Esophagus (tissue), 2 donors: ENCODE data around the gene GLB1L2. TPM values are rescaled to one million over a fixed set of nuclear protein-coding genes. Genes with fewer than 3 reads are reported as not detected.
"Not testable (repeated sequence)": the region's sequence is repeated elsewhere in the genome, so short reads cannot be mapped to it uniquely, and the experiment has no call there.

Experiments
- H3K27ac ChIP-seq, 2 donors: one replicate each; pipeline ENCODE4 v1.5.1; 2013; ENCODE audit warnings: low read depth in 2 of 2, mild to moderate bottlenecking in 2 of 2, inconsistent platforms in 1 of 2, low read length in 1 of 2, moderate library complexity in 1 of 2
- H3K27me3 ChIP-seq, 2 donors: one replicate each; pipeline ENCODE4 v1.6.1; 2013; ENCODE audit warnings: low read length in 2 of 2, control low read depth in 1 of 2, mild to moderate bottlenecking in 1 of 2; ENCODE audit not compliant: insufficient read depth in 2 of 2, control insufficient read depth in 1 of 2
- H3K36me3 ChIP-seq, 2 donors: one replicate each; pipeline ENCODE4 v1.6.1; 2013; ENCODE audit warnings: low read length in 1 of 2; ENCODE audit not compliant: control insufficient read depth in 2 of 2, insufficient read depth in 2 of 2
- H3K4me1 ChIP-seq, 2 donors: one replicate each; pipeline ENCODE4 v1.6.1; 2013; ENCODE audit warnings: low read length in 1 of 2; ENCODE audit not compliant: control insufficient read depth in 2 of 2, insufficient read depth in 2 of 2
- H3K4me3 ChIP-seq, 2 donors: one replicate each; pipeline ENCODE4 v1.5.1; 2013; ENCODE audit warnings: low read length in 2 of 2, mild to moderate bottlenecking in 2 of 2, low read depth in 1 of 2, moderate library complexity in 1 of 2
- H3K9me3 ChIP-seq, 2 donors: one replicate each; pipeline ENCODE4 v1.6.1; 2013; ENCODE audit warnings: mild to moderate bottlenecking in 2 of 2, low read depth in 1 of 2, low read length in 1 of 2, moderate library complexity in 1 of 2; ENCODE audit not compliant: control insufficient read depth in 2 of 2, insufficient read depth in 1 of 2
- WGBS, 2 donors: extraction: QIAGEN DNeasy Blood & Tissue Kit; methylation state at CpG; one replicate each; pipeline ENCODE4 v1.1.7; 2013; 5-methylcytosine and 5-hydroxymethylcytosine counted together
- polyA plus RNA-seq, 2 donors: library from polyadenylated mRNA; stranded (reverse); fragments of 200-250 nt; gene quantifications; one replicate each; pipeline ENCODE4 v1.2.3, GENCODE V29; 2013
- donor health status: healthy with polysubstance abuse.
- donor health status: Bipolar disorder and iron deficiency.

Gene GLB1L2, protein sequence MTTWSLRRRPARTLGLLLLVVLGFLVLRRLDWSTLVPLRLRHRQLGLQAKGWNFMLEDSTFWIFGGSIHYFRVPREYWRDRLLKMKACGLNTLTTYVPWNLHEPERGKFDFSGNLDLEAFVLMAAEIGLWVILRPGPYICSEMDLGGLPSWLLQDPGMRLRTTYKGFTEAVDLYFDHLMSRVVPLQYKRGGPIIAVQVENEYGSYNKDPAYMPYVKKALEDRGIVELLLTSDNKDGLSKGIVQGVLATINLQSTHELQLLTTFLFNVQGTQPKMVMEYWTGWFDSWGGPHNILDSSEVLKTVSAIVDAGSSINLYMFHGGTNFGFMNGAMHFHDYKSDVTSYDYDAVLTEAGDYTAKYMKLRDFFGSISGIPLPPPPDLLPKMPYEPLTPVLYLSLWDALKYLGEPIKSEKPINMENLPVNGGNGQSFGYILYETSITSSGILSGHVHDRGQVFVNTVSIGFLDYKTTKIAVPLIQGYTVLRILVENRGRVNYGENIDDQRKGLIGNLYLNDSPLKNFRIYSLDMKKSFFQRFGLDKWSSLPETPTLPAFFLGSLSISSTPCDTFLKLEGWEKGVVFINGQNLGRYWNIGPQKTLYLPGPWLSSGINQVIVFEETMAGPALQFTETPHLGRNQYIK
- polyA plus RNA-seq, result 1 to 10 TPM; 2.4 to 3.2 TPM

DNA sequence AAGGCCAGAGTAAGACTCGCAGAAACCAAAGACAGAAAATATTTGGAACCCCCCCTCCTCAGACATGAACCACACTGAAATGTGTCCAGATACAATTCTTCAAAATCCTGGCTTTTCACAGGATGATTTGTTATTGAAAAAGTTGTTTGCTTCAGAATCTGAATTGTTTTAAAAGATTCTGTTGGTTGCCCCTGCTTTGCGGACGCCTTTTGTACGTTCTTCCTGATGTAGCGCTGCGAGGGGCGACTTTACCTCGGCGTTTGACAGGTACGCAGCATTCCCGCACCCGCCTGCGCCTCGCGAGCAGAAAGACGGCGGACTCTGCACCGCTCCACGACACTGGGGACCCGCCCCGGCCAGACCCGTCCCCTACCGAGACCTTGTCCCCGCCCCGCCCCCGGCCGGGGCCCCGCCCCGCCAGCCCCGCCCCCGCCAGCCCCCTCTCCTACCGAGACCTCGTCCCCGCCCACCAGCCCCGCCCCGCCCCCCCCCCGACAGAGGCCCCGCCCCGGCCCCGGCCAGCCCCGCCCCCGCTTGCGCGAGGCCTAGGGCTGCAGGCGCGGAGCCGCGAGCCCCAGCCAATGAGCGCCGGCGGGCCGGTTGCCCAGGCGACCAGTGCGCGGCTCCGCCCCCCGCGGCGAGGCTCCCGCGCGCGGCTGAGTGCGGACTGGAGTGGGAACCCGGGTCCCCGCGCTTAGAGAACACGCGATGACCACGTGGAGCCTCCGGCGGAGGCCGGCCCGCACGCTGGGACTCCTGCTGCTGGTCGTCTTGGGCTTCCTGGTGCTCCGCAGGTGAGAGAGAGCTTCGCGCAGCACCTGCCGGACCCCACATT, at the start of gene GLB1L2:
Gene GLB1L2 (plus strand): TSS at position 635 of the 835 bp plus-strand sequence. CDS start 74 bp downstream, at position 709.
- peaks cover 0 to 6% of the 10 kb centered on the region in 2 donors for H3K4me1 ChIP-seq
- H3K27me3 ChIP-seq, result no peaks in the 10 kb centered on the region
- no peaks in the 10 kb centered on the region for H3K36me3 ChIP-seq
- peak within 1 kb of the TSS; percentile 47 to 55 for H3K4me3 ChIP-seq
- H3K27ac ChIP-seq, result no peak within 1 kb of the TSS
- WGBS, 2 donors, result 2% methylated on average over 52 to 72 of the region's 80 CpGs
- H3K9me3 ChIP-seq, result no peaks in the 10 kb centered on the region

DNA sequence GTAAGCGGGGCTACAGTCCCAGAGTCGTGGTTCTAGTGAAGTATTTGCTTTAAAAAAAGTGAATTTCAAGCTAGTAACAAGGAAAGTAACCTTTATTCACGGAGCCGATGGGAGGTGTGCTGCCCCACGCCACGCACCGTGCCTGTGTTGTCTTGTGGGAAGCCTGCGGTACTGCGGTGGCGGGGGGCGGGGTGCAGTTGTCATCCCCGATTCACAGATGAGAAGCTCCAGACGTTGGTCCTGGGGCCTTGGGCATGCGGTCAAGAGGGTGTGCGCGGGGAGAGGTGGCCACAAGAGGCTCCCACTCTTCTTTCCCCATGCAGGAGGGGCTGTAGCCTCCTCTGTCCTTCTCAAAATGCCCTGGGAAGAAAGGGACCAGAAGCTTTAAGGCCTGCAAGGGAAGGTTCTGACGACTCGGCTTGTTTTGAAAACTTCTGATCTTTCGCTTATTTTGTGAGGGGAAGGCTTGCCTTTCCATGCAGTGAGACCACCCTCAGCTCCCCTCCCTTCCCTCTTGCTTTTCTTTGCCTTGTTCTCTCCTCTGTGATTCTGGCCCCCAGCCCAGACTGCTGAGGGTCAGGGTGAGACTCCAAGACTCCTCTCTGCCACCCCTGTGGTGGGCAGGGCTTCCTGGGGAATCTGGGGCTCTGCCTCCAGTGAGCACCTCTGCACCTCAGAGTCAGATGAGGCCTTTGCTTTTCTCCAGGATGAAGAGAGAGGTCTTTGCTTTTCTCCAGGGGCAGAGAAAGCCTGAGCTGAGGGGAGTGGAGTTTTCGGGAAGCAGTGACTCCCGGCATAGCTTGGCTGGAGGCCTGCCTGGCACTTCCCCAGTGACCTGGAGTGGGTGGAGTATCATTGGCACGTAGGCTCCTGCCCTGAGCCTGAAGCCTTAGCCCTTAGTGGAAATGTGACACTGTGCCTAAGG, 49.4 kb upstream of the GLB1L2 start:
- no peak overlapping the region for H3K4me3 ChIP-seq
- peaks cover 0 to 4% of the 10 kb centered on the region in 2 donors for H3K4me1 ChIP-seq
- peaks cover 0 to 2% of the 10 kb centered on the region in 2 donors for H3K27me3 ChIP-seq
- peaks cover 4% of the 10 kb centered on the region in 2 donors for H3K9me3 ChIP-seq
- WGBS, 2 donors, result 77 to 83% methylated on average over 22 of the region's 22 CpGs
- no peak overlapping the region for H3K27ac ChIP-seq
- no peaks in the 10 kb centered on the region for H3K36me3 ChIP-seq

DNA sequence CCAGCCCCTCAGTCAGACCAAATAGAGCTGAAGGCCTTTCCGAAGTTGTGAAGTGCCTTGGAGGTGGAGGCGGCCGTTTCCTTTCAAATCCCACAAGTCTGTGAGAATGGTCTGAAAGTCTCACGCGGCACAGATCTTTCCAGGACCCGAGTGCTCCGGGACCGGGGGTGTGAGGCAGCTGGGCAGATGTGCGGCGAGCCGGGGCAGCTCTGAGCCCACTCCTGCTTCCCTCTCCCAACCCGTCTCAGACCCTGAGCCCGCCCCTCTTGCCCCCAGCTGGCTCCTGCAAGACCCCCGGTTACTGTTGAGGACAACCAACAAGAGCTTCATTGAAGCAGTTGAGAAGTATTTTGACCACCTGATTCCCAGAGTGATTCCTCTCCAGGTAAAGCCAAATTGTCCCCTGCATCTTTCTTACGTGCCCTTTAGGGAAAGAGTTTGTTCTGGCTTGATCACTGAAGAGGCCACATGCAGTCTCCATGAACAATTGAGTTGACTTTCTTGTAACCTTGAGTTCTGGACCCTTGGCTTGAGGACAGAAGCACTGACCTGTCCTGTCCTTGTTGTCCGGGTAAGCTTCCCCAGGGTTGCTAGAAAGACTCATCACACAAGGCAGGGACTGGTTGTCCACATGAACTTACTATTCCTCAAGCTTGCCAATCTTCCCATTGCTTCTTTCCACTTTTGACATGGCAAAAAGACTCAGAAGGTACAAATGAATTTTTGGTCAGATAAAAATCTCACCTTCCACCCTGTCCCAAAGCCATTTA, 48.1 kb upstream of the GLB1L2 start:
- H3K36me3 ChIP-seq, result no peaks in the 10 kb centered on the region
- no peaks in the 10 kb centered on the region for H3K9me3 ChIP-seq
- no peak overlapping the region for H3K27ac ChIP-seq
- no peak overlapping the region for H3K4me3 ChIP-seq
- H3K27me3 ChIP-seq, result no peaks in the 10 kb centered on the region
- WGBS, 2 donors, result 87 to 90% methylated on average over 16 of the region's 16 CpGs
- H3K4me1 ChIP-seq, result peaks cover 0 to 4% of the 10 kb centered on the region in 2 donors

- not testable (repeated sequence) for H3K4me1 ChIP-seq, H3K27me3 ChIP-seq, H3K4me3 ChIP-seq, H3K9me3 ChIP-seq, H3K27ac ChIP-seq, H3K36me3 ChIP-seq
- 77 to 86% methylated on average over 5 of the region's 5 CpGs for WGBS, 2 donors
Observed at GRCh38 chr11:134284349-134284748, 47.4 kb upstream of the GLB1L2 start.

DNA sequence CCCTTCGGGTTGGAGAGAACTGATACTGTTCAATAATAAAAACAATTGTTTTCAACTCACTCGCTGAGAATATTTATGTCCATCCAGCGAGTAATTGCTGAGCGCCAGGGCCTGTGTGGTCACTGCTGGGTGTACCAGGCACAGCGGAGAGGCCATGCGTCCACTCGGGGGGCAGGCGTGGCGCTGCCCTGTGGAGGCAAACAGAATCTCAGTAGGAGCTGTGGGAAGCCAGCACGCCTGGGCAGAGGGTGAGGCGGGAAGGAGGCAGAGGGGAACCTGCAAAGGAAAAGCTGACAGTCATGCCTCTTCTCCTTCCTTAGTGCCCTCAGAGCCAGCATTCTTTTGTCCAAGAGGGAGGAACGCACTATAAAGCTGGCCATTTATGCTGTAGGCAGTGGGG, 44.2 kb upstream of the GLB1L2 start:
- Histone ChIP-seq H3K4me1 (peaks cover 0 to 2% of the 10 kb centered on the region in 2 donors), H3K27me3 (no peaks in the 10 kb centered on the region), H3K27ac (no peak overlapping the region), H3K4me3 (no peak overlapping the region), H3K9me3 (peaks cover 0 to 2% of the 10 kb centered on the region in 2 donors), H3K36me3 (no peaks in the 10 kb centered on the region)
- 93% methylated on average over 12 of the region's 12 CpGs for WGBS, 2 donors

DNA sequence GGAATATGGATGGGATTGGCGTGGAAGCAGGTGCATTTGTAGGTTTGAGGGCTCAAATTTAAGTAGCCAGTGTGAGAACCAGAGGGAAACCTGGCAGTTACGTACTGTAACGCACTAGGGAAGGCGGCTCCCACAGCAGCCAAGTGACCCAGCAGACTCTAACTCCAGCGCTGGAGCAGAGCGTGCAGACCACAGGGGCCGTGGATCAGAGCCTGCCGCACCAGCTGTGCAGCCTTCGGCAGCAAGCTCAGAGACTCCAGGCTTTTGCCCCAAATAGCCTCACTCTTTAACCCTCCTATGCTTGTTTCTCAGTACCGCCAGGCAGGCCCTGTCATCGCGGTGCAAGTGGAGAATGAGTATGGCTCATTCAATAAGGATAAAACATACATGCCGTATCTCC, 43.3 kb upstream of the GLB1L2 start:
- Histone ChIP-seq H3K27ac (no peak overlapping the region), H3K27me3 (no peaks in the 10 kb centered on the region), H3K36me3 (no peaks in the 10 kb centered on the region), H3K4me3 (no peak overlapping the region), H3K4me1 (no peaks in the 10 kb centered on the region), H3K9me3 (peaks cover 0 to 2% of the 10 kb centered on the region in 2 donors)
- WGBS, 2 donors, result 93 to 94% methylated on average over 13 of the region's 13 CpGs

DNA sequence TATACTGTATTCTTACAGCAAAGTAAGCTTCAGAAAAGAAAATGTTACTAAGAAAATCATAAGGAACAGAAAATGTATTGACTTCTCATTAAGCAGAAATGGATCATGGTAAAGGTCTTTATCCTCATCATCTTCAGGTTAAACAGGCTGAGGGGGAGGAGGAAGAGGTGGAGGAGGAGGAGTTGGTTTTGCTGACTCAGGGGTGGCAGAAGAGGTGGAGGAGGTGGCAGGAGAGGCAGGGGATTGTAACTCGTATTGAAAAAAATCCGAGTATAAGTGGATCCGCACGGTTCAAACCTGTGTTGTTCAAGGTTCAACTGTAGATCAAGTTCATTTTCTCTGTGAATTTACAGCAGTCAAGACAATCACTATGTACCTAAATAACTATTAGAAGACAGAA, 42.6 kb upstream of the GLB1L2 start:
- 82 to 86% methylated on average over 4 of the region's 4 CpGs for WGBS, 2 donors

DNA sequence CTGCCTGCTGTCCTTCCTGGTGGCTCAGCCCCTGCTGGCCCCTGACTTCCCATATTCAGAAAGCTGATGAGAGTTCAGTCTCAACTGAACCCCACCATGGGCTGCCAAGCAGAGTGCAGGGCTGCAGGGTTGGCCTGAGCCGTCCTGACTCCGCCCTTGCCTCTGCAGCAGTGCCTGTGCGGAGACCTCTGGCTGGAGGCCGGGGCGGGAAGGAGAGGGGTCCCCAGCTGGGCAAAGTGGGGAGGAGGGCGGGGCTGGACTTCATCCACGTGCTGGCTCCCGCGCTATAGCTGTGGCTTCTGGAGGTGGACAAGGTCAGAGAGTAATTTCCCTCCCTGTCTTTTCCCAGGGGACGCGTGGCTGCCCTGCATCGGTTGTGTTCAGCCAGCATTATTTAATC, 42.0 kb upstream of the GLB1L2 start:
- Histone ChIP-seq H3K36me3 (no peaks in the 10 kb centered on the region), H3K9me3 (peaks cover 0 to 2% of the 10 kb centered on the region in 2 donors), H3K4me3 (no peak overlapping the region), H3K27me3 (no peaks in the 10 kb centered on the region), H3K27ac (no peak overlapping the region), H3K4me1 (no peaks in the 10 kb centered on the region)
- WGBS, 2 donors, result 47% methylated on average over 10 to 12 of the region's 12 CpGs

More for the DNA sequence above, 42.6 kb upstream of the GLB1L2 start:
- Histone ChIP-seq H3K4me3 (no peak overlapping the region), H3K4me1 (no peaks in the 10 kb centered on the region), H3K27ac (no peak overlapping the region), H3K27me3 (no peaks in the 10 kb centered on the region), H3K9me3 (peaks cover 0 to 2% of the 10 kb centered on the region in 2 donors), H3K36me3 (no peaks in the 10 kb centered on the region)
